K562 (cell line): Measurements from ENCODE around the gene SLC43A1. TPM values are rescaled to one million over a fixed set of nuclear protein-coding genes. Genes with fewer than 3 reads are reported as not detected.

Experiments used
- CREB5 ChIP-seq: fragments of 250-450 bp; sonication (Bioruptor Pico); IDR thresholded peaks from 2 replicates; pipeline ENCODE4 v1.5.0; 2020; ENCODE audit warnings: mild to moderate bottlenecking
- CREM ChIP-seq: IDR thresholded peaks from 2 replicates; pipeline ENCODE4 v1.6.1; 2014; ENCODE audit warnings: antibody characterized with exemption, low read depth
- CTCF ChIP-seq, 3 experiments: IDR thresholded peaks in 2 of 3; conservative IDR thresholded peaks in 1 of 3; 2 replicates each; pipeline ENCODE4 v1.5.1; 2011 to 2012; ENCODE audit warnings: low read length in 3 of 3, mild to moderate bottlenecking in 3 of 3, control low read depth in 2 of 3, improper control_type of control experiment in 1 of 3, inconsistent platforms in 1 of 3, low read depth in 1 of 3, mixed read lengths in 1 of 3, moderate library complexity in 1 of 3; ENCODE audit not compliant: insufficient read depth in 2 of 3
- GTF2F1 ChIP-seq: IDR thresholded peaks from 2 replicates; pipeline ENCODE4 v1.6.1; 2011; ENCODE audit warnings: low read depth, low read length, improper control_type of control experiment
- HDGF ChIP-seq: fragments of 450-650 bp; IDR thresholded peaks from 2 replicates; pipeline ENCODE4 v1.6.1; 2016
- HLTF ChIP-seq: fragments of 450-650 bp; IDR thresholded peaks from 2 replicates; pipeline ENCODE4 v1.6.1; 2016
- HMG20A ChIP-seq: fragments of 450-650 bp; formaldehyde crosslinking; conservative IDR thresholded peaks from 2 replicates; pipeline ENCODE4 v1.4.0; 2020; ENCODE audit warnings: mild to moderate bottlenecking, mixed read lengths
- KDM5B ChIP-seq: fragments of 200-600 bp; sonication (generic); IDR thresholded peaks from 2 replicates; pipeline ENCODE4 v1.6.1; 2012; ENCODE audit warnings: low read depth, mild to moderate bottlenecking, moderate library complexity, low read length, control low read depth, inconsistent platforms; ENCODE audit not compliant: insufficient replicate concordance
- LARP7 ChIP-seq: fragments of 450-650 bp; IDR thresholded peaks from 2 replicates; pipeline ENCODE4 v1.6.1; 2016
- MTA2 ChIP-seq: fragments of 450-650 bp; IDR thresholded peaks from 2 replicates; pipeline ENCODE4 v1.6.1; 2016; ENCODE audit warnings: low read depth
- MYC ChIP-seq, 2 experiments: fragments of 250-450 bp in 1 of 2; sonication (Bioruptor Pico) in 1 of 2; IDR thresholded peaks; 2 replicates each; pipeline versions ENCODE4 v1.5.1 to v1.6.1; 2012 to 2021; ENCODE audit warnings: low read depth in 2 of 2, borderline replicate concordance in 1 of 2, improper control_type of control experiment in 1 of 2, low read length in 1 of 2, mild to moderate bottlenecking in 1 of 2, moderate library complexity in 1 of 2
- NELFE ChIP-seq: IDR thresholded peaks from 2 replicates; pipeline ENCODE4 v1.6.1; 2011; ENCODE audit warnings: mild to moderate bottlenecking; ENCODE audit not compliant: insufficient read depth, insufficient read length
- NEUROD1 ChIP-seq: fragments of 150-350 bp; IDR thresholded peaks from 2 replicates; pipeline ENCODE4 v1.6.1; 2014; ENCODE audit warnings: borderline replicate concordance, low read length, low read depth; ENCODE audit not compliant: partially characterized antibody
- PBX2 ChIP-seq, 2 experiments: IDR thresholded peaks in 1 of 2; conservative IDR thresholded peaks in 1 of 2; 2 replicates each; pipeline ENCODE4 v1.6.1; 2016; ENCODE audit warnings: low read depth in 2 of 2, mild to moderate bottlenecking in 1 of 2, missing compliant biosample characterization in 1 of 2, missing genetic modification characterization in 1 of 2, moderate library complexity in 1 of 2
- PHF8 ChIP-seq: fragments of 200-600 bp; sonication (generic); IDR thresholded peaks from 2 replicates; pipeline ENCODE4 v1.6.1; 2012; ENCODE audit warnings: mixed run types, mild to moderate bottlenecking, inconsistent platforms, low read length, moderate library complexity, borderline replicate concordance
- POLR2AphosphoS2 ChIP-seq: IDR thresholded peaks from 2 replicates; pipeline ENCODE4 v1.6.1; 2012; ENCODE audit warnings: low read length, improper control_type of control experiment
- SRSF1 ChIP-seq: fragments of 200-400 bp; formaldehyde crosslinking; IDR thresholded peaks from 2 replicates; pipeline ENCODE4 v1.6.1; 2017; ENCODE audit warnings: mild to moderate bottlenecking, low read depth, low read length, moderate library complexity
- ZNF57 ChIP-seq: fragments of 450-650 bp; formaldehyde crosslinking; IDR thresholded peaks from 2 replicates; pipeline ENCODE4 v1.4.0; 2020; ENCODE audit warnings: mild to moderate bottlenecking, moderate library complexity
- polyA plus RNA-seq, 8 experiments: library from polyadenylated mRNA; depleted of rRNA in 4 of 8; stranded (reverse) in 5 of 8; unstranded in 3 of 8; fragments of >200 nt; fragmentation: Nextera tagmentation in 2 of 8; fragmentation: Illumina TruSeq in 1 of 8; extraction: Ambion mirVana in 2 of 8; extraction: Trizol in 1 of 8; gene quantifications; 2 replicates each; pipeline versions ENCODE4 v1.2.1 to v1.2.3, GENCODE V29; 2011 to 2014; ENCODE audit warnings: inconsistent platforms in 1 of 8, missing spikeins in 1 of 8
- total RNA-seq, 7 experiments: library from RNA; depleted of rRNA in 6 of 7; stranded (reverse); fragments of >200 nt in 6 of 7; fragmentation: Illumina TruSeq in 2 of 7; extraction: Trizol in 2 of 7; gene quantifications; 2 replicates each; pipeline versions ENCODE4 v1.2.1 to v1.2.3, GENCODE V29; 2011 to 2021; ENCODE audit warnings: low replicate concordance in 1 of 7
- TF ChIP-seq, protein P1 (sequence below), 3 experiments: fragments of 200-800 bp in 1 of 3; sonication (Bioruptor generic) in 1 of 3; sonication (generic) in 1 of 3; formaldehyde crosslinking in 1 of 3; IDR thresholded peaks; 2 replicates each; pipeline versions ENCODE4 v1.6.1 to v1.8.0; 2016 to 2022; ENCODE audit warnings: mild to moderate bottlenecking in 2 of 3, missing compliant biosample characterization in 2 of 3, missing genetic modification characterization in 2 of 3, missing genetic modification reagents in 1 of 3

The SLC43A1 gene
- total and polyA plus RNA-seq, 9 of the 15 experiments (the other 6 are each of a cell fraction or from before 2014, with no cell fraction given): 2.6 to 41.8 (median 24.6) TPM

DNA sequence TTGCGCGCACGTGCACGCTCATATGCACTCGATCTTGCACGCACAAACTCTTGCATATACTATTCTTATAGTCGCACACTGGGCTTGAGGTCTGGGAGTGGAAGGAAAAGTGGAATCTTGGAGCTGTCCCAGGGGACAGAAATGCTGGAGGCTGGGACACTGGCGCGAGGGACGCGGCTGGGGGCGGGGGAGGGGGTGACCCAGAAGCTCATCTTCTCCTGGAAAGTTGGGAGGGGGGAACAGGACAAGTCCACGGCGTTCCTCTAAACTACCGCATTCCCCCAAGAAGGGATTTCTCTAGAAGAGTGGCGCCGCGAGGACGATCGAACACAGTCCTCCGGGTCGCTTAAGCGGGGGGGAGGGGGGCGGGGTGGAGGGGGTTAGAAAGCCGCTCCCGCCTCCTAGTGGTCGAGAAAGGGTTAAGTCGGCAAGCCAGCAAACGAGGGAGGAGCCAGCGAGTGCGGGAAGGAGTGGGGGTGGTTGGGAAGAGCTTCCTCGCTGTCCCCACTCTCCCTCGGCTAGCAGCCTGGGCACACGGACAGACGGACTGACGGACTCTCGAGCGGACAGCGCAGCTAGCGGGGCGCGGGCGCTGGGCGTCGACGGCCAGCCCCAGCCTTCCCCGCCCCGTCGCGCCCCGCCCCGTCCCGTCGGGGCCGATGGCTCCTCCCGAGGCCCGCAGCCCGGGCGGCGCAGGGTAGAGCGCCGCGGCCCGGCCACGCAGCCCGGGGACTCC, 55.3 kb downstream of the SLC43A1 start, which contains the start of gene RTN4RL2 (continued):
- TF ChIP-seq MYC (IDR thresholded peaks at IDR 0.05; ENCODE audit: low read depth, low read length) (no peak; the same call in 1 of the 2 replicates), MYC (CRISPR knock-in tag; IDR thresholded peaks at IDR 0.05; ENCODE audit: borderline replicate concordance, low read depth) (no peak), GTF2F1 (no peak), NELFE (no peak), PBX2 (CRISPR knock-in tag; IDR thresholded peaks at IDR 0.05; ENCODE audit: low read depth) (no peak), PBX2 (tag; conservative IDR thresholded peaks at IDR 0.05; ENCODE audit: low read depth) (no peak), NEUROD1 (no peak), SRSF1 (no peak), HDGF (no peak), CREM (no peak), HLTF (no peak), PHF8 (peak; percentile 15; the same call in 1 of the 2 replicates), HMG20A (CRISPR knock-in tag) (no peak), MTA2 (no peak), CTCF (IDR thresholded peaks at IDR 0.05 in 2 of 3, conservative IDR thresholded peaks at IDR 0.05 in 1 of 3; ENCODE audit: insufficient read depth in 2 of 3, low read depth in 1 of 3, low read length in 3 of 3) (peak; percentile 29 to 50 (median 45); a peak in 3 of 6 replicates), LARP7 (no peak), ZNF57 (CRISPR knock-in tag) (no peak), POLR2AphosphoS2 (no peak), CREB5 (no peak), KDM5B (peak; percentile 22)
- TF ChIP-seq, protein P1, sequence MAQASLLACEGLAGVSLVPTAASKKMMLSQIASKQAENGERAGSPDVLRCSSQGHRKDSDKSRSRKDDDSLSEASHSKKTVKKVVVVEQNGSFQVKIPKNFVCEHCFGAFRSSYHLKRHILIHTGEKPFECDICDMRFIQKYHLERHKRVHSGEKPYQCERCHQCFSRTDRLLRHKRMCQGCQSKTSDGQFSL (CRISPR knock-in tag; IDR thresholded peaks at IDR 0.05): peak; percentile 79
- TF ChIP-seq, protein P1 (tag; IDR thresholded peaks at IDR 0.05): no peak
